Measurements from ENCODE around the gene EPB41L2.
"Not testable (repeated sequence)": the region's sequence is repeated elsewhere in the genome, so short reads cannot be mapped to it uniquely, and the experiment has no call there.

Gene EPB41L2

GRCh38 chr6:131033631-131034030 is 29.4 kb downstream of the EPB41L2 start:
- DNase-seq = no peak

GRCh38 chr6:131029626-131030297 is 33.3 kb downstream of the EPB41L2 start:
- DNase-seq = no peak

DNA sequence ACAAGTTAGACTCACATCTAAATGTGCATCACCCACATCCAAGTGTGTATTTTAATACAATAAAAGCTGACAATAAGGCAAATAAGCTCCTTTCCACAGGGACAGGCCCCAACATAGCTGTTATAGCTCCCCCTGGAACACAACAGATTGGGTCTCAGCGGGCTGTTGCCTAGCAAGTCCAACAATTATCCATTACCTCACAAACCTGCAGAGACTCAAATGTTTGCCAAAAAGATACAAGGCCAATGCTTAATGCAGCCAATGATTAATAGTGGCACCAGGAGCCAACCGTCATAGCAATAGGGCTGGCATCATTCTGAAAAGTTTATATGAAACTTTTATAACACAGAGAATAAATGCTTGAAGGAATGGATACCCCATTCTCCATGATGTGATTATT is 35.7 kb downstream of the EPB41L2 start:
- no peak for DNase-seq

DNA sequence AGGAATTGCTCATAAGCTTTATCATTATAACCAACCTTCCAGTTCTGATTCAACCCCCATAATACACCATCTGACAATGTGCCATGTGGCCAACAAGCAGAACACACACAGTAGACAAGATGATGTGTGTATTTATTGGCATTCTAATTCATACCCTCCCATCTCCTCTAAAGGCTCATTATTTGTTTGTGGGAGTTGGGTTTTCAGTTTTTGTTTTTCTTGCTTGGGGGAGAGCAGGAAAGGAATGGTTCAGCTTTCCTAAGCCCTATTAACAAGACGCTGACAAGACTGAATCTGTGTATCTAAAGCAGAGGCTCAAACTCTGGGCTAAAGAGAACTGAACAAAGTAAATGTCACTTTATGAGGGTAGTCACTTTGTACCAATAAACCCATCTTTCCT is 36.8 kb downstream of the EPB41L2 start:
- no peak for DNase-seq

- DNase-seq = no peak
These were observed 38.5 kb downstream of the EPB41L2 start for GRCh38 chr6:131024565-131024964.

DNA sequence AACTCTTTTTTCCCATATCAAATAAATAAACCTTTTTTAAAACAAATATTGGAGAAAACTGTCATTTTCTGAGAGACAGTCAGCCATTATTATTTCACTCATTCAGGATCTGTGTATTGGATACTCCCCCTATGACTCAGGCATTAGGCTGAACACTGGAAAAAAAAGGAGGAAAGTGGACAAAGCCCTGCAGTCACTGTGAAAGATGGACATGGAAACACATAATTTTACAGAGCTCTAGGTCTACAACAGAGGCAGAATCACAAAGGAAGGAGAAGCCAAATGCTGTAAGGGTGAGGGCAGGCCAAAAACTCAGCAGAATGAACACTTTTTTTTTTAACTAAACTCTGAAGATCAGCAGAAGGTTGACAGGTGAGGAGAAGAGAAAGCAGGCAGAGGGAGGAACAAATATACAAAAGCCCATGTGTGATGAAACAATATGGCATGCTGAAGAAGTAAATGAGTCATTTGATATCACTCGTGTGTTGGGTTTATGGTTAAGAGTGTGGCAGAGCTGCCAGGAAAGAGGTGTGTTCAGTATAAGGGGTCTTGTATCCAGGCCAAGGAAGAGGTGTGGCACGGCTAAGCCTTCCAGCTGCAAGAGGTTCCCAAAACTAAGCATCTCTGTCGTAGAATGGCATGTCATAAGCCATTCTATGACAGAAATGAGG is 39.1 kb downstream of the EPB41L2 start:
- no peak for DNase-seq

GRCh38 chr6:131022691-131023090 is 40.4 kb downstream of the EPB41L2 start:
- no peak for DNase-seq

DNA sequence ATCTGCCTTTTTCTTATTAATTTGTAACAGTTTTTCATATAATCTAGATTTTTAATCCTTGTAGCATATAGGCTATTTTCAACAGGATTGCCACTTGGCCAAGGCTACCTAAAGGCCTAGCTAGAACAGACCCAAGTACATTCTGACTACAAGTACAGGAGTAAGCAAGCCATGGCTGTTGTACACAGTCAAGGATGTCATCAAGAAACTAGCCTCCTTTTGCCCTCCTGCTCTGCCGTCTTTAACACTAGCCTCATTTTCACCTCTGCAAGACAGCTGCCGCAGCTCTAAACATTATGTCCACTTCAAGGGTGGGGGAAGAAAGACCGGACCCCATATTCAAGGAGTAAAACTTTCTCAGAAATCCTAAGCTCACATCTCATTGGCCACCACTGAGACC is 45.1 kb downstream of the EPB41L2 start:
- DNase-seq = no peak

GRCh38 chr6:131015630-131016263 is 47.3 kb downstream of the EPB41L2 start:
- no peak for DNase-seq

- no peak for DNase-seq
These were observed 47.9 kb downstream of the EPB41L2 start for GRCh38 chr6:131015025-131015591.

DNA sequence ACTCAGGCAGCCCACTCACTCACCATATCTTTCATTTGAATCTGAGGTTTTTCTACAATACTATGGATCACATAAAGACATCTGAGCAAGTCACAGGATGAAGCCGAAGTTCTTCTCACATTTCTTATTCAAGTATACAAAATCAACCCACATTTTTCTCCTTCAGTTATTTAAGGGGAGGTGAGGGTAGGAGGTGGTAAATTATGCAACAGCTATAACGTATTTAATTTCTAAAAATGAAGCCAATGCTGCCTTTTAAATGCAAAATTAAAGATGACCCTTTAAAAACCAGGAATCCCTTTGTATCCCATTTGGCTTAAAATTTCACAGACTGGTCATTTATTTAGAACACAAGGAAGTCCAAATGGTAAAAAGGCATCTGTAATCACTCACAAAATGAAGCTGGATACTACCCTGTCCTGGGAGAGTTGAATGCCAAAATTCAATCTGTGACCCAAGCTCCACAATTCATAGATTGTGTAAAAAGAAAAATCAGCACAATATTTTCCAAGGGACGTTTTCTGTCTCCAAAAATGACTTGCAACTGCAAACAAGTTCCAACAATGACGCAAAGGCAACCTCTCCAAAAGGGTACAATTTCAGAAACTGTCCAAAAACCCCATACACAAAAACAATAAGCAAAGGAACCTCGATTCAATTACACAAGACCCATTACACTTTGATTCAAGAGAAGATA is 48.8 kb downstream of the EPB41L2 start:
- DNase-seq = no peak

- no peak for DNase-seq
These were observed 49.5 kb downstream of the EPB41L2 start for GRCh38 chr6:131013495-131013894.

DNA sequence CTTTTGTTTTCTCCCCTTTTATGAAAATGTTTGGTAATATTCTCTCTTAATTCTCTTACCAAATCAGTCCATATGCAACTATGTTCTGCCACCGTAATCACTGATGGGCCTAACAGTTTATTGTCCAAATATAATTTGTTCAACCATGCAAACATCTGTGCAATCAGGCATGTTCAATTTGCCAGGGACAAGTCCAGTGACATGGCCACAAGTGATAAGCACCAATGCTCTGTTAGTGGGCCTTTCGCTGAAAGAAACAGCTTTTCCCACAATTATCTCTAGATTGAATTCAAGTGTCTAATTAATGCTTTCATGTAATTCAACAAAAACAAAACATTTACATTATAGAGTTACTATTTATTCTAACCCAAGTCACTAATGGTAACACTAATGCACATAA is 53.3 kb downstream of the EPB41L2 start:
- DNase-seq = no peak

- DNase-seq = not testable (repeated sequence)
These were observed 54.1 kb downstream of the EPB41L2 start for GRCh38 chr6:131008965-131009364.

DNA sequence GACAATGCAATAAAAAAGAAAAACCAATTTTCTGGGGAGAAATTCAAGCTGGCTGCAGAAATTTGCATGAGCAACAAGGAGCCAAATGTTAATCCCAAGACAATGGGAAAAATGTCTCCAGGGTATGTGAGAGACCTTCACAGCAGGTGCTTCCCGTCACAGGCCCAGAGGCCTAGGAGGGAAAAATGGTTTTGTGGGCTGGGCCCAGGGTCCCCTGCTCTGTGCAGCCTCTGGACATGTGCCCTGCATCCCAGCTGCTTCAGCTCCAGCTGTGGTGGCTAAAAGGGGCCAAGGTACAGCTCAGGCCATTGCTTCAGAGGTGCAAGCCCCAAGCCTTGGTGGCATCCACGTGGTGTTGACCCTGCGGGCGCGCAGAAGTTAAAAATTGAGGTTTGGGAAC is 55.1 kb downstream of the EPB41L2 start:
- DNase-seq = not testable (repeated sequence)

GRCh38 chr6:131007286-131007685 is 55.8 kb downstream of the EPB41L2 start:
- no peak for DNase-seq

GRCh38 chr6:131005439-131006016 is 57.5 kb downstream of the EPB41L2 start:
- DNase-seq = no peak

DNA sequence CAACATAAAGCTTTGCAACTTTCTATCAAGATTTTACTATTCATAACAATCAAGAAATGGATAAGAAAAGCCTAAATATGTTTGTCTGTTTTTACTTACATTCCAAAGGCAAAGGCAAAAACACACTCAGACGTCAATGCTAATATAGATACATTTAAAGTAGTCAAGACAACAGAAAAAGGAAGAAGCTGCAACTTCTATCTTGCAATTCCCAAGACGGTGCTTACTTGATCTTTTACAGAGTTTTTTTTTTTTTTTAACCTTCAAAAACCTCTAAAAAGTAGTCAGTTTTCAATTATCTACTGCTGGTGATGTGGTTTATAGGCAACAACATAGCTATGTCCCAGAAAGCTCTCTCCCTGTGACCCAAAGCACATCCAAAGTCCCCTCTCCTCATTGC is 58.1 kb downstream of the EPB41L2 start:
- no peak for DNase-seq

GRCh38 chr6:131004387-131004755 is 58.7 kb downstream of the EPB41L2 start:
- no peak for DNase-seq

GRCh38 chr6:131003488-131004386 is 59.3 kb downstream of the EPB41L2 start:
- DNase-seq = no peak

GRCh38 chr6:131002661-131002980 is 60.4 kb downstream of the EPB41L2 start:
- DNase-seq = no peak
